Keratinocyte (primary cell): ENCODE results near the gene DLX1. TPM values are rescaled to one million over a fixed set of nuclear protein-coding genes. Genes with fewer than 3 reads are reported as not detected.

ENCODE experiments used
- DNase-seq: peaks from one replicate; pipeline ENCODE4 v3.0.0-alpha.2; 2011; ENCODE audit warnings: low read depth, missing footprints, low spot score
- FAIRE-seq: peaks from 2 replicates; lab custom pipeline; 2011; peaks lifted over from hg19 to GRCh38; lab: Jason Lieb, UNC
- H2AFZ ChIP-seq: 2 replicates; pipeline ENCODE4 v1.6.0; 2012; ENCODE audit warnings: low read length, control low read depth, inconsistent platforms; ENCODE audit not compliant: control insufficient read depth
- H3K27ac ChIP-seq: 2 replicates; pipeline ENCODE4 v1.5.1; 2011; ENCODE audit warnings: low read length; ENCODE audit not compliant: control insufficient read depth, insufficient read depth
- H3K27me3 ChIP-seq: 3 replicates; pipeline ENCODE4 v1.6.0; 2011; ENCODE audit warnings: low read length; ENCODE audit not compliant: control insufficient read depth, insufficient read depth; ENCODE audit errors: extremely low read depth
- H3K36me3 ChIP-seq, 2 experiments: 2 replicates in 1 of 2; 3 replicates in 1 of 2; pipeline ENCODE4 v1.5.1; 2011; ENCODE audit warnings: low read length in 2 of 2, mild to moderate bottlenecking in 1 of 2; ENCODE audit not compliant: control insufficient read depth in 2 of 2, insufficient read depth in 2 of 2; ENCODE audit errors: extremely low read depth in 1 of 2
- H3K4me1 ChIP-seq: 3 replicates; pipeline ENCODE4 v1.5.1; 2011; ENCODE audit warnings: low read length; ENCODE audit not compliant: control insufficient read depth, insufficient read depth; ENCODE audit errors: extremely low read depth
- H3K4me2 ChIP-seq: 3 replicates; pipeline ENCODE4 v1.6.0; 2011; ENCODE audit warnings: low read depth, low read length; ENCODE audit not compliant: control insufficient read depth, insufficient read depth; ENCODE audit errors: extremely low read depth
- H3K4me3 ChIP-seq, 3 experiments: fragments of 200-600 bp in 1 of 3; sonication (generic) in 1 of 3; 2 replicates in 2 of 3; 3 replicates in 1 of 3; pipeline ENCODE4 v1.5.1; 2011 to 2016; ENCODE audit warnings: low read length in 3 of 3, mild to moderate bottlenecking in 3 of 3, control low read depth in 2 of 3, inconsistent platforms in 1 of 3, low read depth in 1 of 3, mixed read lengths in 1 of 3, mixed run types in 1 of 3, moderate library complexity in 1 of 3; ENCODE audit not compliant: control insufficient read depth in 2 of 3, insufficient read depth in 2 of 3; ENCODE audit errors: extremely low read depth in 1 of 3
- H3K79me2 ChIP-seq: 2 replicates; pipeline ENCODE4 v1.6.0; 2012; ENCODE audit warnings: low read length; ENCODE audit not compliant: control insufficient read depth, insufficient read depth
- H3K9ac ChIP-seq: 3 replicates; pipeline ENCODE4 v1.6.0; 2011; ENCODE audit warnings: low read length; ENCODE audit not compliant: control insufficient read depth, insufficient read depth; ENCODE audit errors: extremely low read depth
- H3K9me1 ChIP-seq: 3 replicates; pipeline ENCODE4 v1.6.0; 2011; ENCODE audit warnings: low read length; ENCODE audit not compliant: control insufficient read depth, insufficient read depth; ENCODE audit errors: extremely low read depth
- H3K9me3 ChIP-seq: 2 replicates; pipeline ENCODE4 v1.5.1; 2012; ENCODE audit warnings: low read depth, low read length; ENCODE audit not compliant: control insufficient read depth
- H4K20me1 ChIP-seq: 3 replicates; pipeline ENCODE4 v1.6.0; 2011; ENCODE audit warnings: low read length; ENCODE audit not compliant: control insufficient read depth, insufficient read depth; ENCODE audit errors: extremely low read depth
- CTCF ChIP-seq, 3 experiments: IDR thresholded peaks in 1 of 3; conservative IDR thresholded peaks in 1 of 3; optimal IDR thresholded peaks in 1 of 3; 2 replicates in 2 of 3; 3 replicates in 1 of 3; pipeline versions ENCODE3 to v1.5.1; 2011; ENCODE audit warnings: low read length in 3 of 3, mild to moderate bottlenecking in 3 of 3, moderate library complexity in 2 of 3, control low read depth in 1 of 3, inconsistent platforms in 1 of 3; ENCODE audit not compliant: insufficient read depth in 2 of 3; ENCODE audit errors: extremely low read depth in 1 of 3
- EZH2 ChIP-seq: IDR thresholded peaks from one replicate; pipeline ENCODE4 v1.6.1; 2012; ENCODE audit warnings: inconsistent platforms, mild to moderate bottlenecking, low read length, moderate library complexity
- dilution Hi-C: fragments of 300-500 bp; cut with MboI; formaldehyde crosslinking; loops from one replicate; pipeline ENCODE4 v1.7.0; 2020; ENCODE audit warnings: low sequenced_read_pairs; ENCODE audit not compliant: extremely low pct_ligation_motif_present
- polyA plus RNA-seq, 5 experiments: library from polyadenylated mRNA; depleted of rRNA in 3 of 5; stranded (reverse) in 3 of 5; stranded (forward) in 1 of 5; unstranded in 1 of 5; fragments of >200 nt; gene quantifications; 1 replicate in 1 of 5; 2 replicates in 3 of 5; 3 replicates in 1 of 5; pipeline versions ENCODE4 v1.2.1 to v1.2.3, GENCODE V29; 2011 to 2012; ENCODE audit warnings: missing spikeins in 2 of 5, low read depth in 1 of 5, low replicate concordance in 1 of 5

DLX1 gene
- polyA plus RNA-seq, 1 donor (not counting 4 experiments of a cell fraction or from before 2014, with no cell fraction given) = 0.88 TPM

DNA sequence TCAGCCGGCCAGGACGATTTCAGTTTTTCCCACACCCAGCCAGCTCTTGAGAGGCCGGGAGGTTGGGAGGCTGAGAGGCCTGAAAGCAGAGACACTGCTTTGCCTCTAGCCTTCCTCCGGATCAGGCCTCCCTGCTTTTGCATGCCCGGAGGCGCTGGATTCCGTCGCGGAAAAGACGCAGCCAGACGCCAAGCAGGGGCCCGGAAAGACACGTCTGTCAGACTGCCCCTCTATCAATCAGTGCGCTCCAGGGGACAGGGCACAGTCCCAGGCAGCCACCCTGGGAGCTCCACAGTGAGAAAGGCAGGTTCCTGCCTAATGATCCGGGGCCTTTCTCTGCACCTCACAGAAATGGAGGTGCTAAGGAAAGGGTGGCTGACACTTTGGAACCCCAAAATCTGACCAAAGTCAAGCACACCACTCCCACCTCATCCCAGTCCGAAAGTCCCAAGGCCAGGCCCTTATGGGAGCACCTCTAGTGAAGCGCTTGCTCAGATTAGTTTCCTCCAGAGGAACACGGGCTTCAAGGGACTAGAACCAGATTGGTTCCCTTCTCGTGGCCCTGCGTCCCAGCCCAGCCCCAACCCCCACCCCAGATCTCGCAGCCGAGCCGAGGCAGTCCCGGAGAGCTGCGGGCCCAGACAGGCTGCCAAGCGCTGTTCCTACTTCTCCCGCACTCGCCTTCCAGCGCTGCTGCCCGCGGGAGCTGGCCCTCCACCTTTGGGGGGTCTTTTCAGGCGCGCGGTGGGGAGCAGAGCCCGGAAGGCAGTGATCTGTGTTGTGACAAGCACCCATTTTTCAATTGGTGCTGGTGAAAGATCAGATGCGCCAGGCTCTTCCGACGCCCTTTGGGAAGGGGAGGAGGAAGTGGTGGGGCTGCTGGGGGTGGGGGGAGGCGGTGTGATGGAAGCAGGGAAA is 5.0 kb downstream of the DLX1 start:
- Histone ChIP-seq H3K9me3 (no peaks in the 10 kb centered on the region), H3K27me3 (peaks cover 94% of the 10 kb centered on the region)
- dilution Hi-C loops = no loop called here

GRCh38 chr2:172091000-172091641 is 5.8 kb downstream of the DLX1 start:
- H4K20me1 ChIP-seq = no peaks in the 10 kb centered on the region
- TF ChIP-seq CTCF (optimal IDR thresholded peaks at IDR 0.05 in 1 of 3, IDR thresholded peaks at IDR 0.05 in 1 of 3, conservative IDR thresholded peaks at IDR 0.05 in 1 of 3; ENCODE audit: extremely low read depth in 1 of 3, insufficient read depth in 2 of 3, low read length in 3 of 3) (no peak), EZH2 (no peak)
- FAIRE-seq (no peak), DNase-seq (no peak)
- H3K4me3 ChIP-seq = no peak overlapping the region
- no peaks in the 10 kb centered on the region for H3K9me3 ChIP-seq
- peaks cover 86% of the 10 kb centered on the region for H3K27me3 ChIP-seq
- no peaks in the 10 kb centered on the region for H3K9me1 ChIP-seq
- H3K36me3 ChIP-seq = no peaks in the 10 kb centered on the region
- H3K9ac ChIP-seq = no peak overlapping the region
- H3K79me2 ChIP-seq = no peaks in the 10 kb centered on the region
- peaks cover 22% of the 10 kb centered on the region for H3K4me1 ChIP-seq
- H3K27ac ChIP-seq = no peak overlapping the region
- H2AFZ ChIP-seq = no peak overlapping the region
- dilution Hi-C loops = no loop called here
- H3K4me2 ChIP-seq = no peak overlapping the region

More for the DNA sequence above, 5.0 kb downstream of the DLX1 start:
- no peak for FAIRE-seq
- H3K9ac ChIP-seq = no peak overlapping the region
- TF ChIP-seq EZH2 = peak; percentile 53
- no peak for TF ChIP-seq CTCF (optimal IDR thresholded peaks at IDR 0.05 in 1 of 3, IDR thresholded peaks at IDR 0.05 in 1 of 3, conservative IDR thresholded peaks at IDR 0.05 in 1 of 3; ENCODE audit: extremely low read depth in 1 of 3, insufficient read depth in 2 of 3, low read length in 3 of 3)
- DNase-seq = no peak
- H3K4me3 ChIP-seq = no peak overlapping the region
- H4K20me1 ChIP-seq = no peaks in the 10 kb centered on the region
- H3K36me3 ChIP-seq = no peaks in the 10 kb centered on the region
- H3K79me2 ChIP-seq = no peaks in the 10 kb centered on the region
- H3K4me1 ChIP-seq = peaks cover 21% of the 10 kb centered on the region
- H3K27ac ChIP-seq = no peak overlapping the region
- H3K4me2 ChIP-seq = no peak overlapping the region
- no peak overlapping the region for H2AFZ ChIP-seq
- no peaks in the 10 kb centered on the region for H3K9me1 ChIP-seq
